AG09309 (cell line): ENCODE data around the gene NFKBIA.
"Not testable (repeated sequence)": the region's sequence is repeated elsewhere in the genome, so short reads cannot be mapped to it uniquely, and the experiment has no call there.

Source experiments
- DNase-seq: peaks from one replicate; pipeline ENCODE4 v3.0.0-alpha.2; 2010; ENCODE audit warnings: low read depth
- H3K4me3 ChIP-seq: 2 replicates; pipeline ENCODE4 v1.5.1; 2011; ENCODE audit warnings: mild to moderate bottlenecking, low read depth, low read length, moderate library complexity; ENCODE audit not compliant: control insufficient read depth
- CTCF ChIP-seq: IDR thresholded peaks from 2 replicates; pipeline ENCODE4 v1.5.1; 2011; ENCODE audit warnings: mild to moderate bottlenecking, low read depth, low read length, inconsistent platforms; ENCODE audit not compliant: insufficient read depth, control insufficient read depth; ENCODE audit errors: missing control alignments

The NFKBIA gene

GRCh38 chr14:35384455-35385041, 20.0 kb downstream of the NFKBIA start:
- peak; percentile 85 for DNase-seq
- TF ChIP-seq CTCF: peak; percentile 26
- no peak overlapping the region for H3K4me3 ChIP-seq

GRCh38 chr14:35383569-35384454, 20.7 kb downstream of the NFKBIA start:
- no peak for TF ChIP-seq CTCF
- DNase-seq: no peak

GRCh38 chr14:35380794-35381193, 23.8 kb downstream of the NFKBIA start:
- DNase-seq: no peak

More at GRCh38 chr14:35383569-35384454, 20.7 kb downstream of the NFKBIA start:
- H3K4me3 ChIP-seq: no peak overlapping the region

GRCh38 chr14:35379234-35379933, 25.2 kb downstream of the NFKBIA start:
- not testable (repeated sequence) for H3K4me3 ChIP-seq, DNase-seq

More at GRCh38 chr14:35380794-35381193, 23.8 kb downstream of the NFKBIA start:
- no peak overlapping the region for H3K4me3 ChIP-seq
- no peak for TF ChIP-seq CTCF

- no peak overlapping the region for H3K4me3 ChIP-seq
- TF ChIP-seq CTCF: no peak
- peak; percentile 88 for DNase-seq
These were observed 25.9 kb downstream of the NFKBIA start for GRCh38 chr14:35378425-35379233.

GRCh38 chr14:35375558-35376025, 29.0 kb downstream of the NFKBIA start:
- H3K4me3 ChIP-seq: no peak overlapping the region
- DNase-seq: no peak
- TF ChIP-seq CTCF: no peak
